IPS DF 6.9 (cell line): ENCODE results near the gene PSAT1.
"Not testable (repeated sequence)": the region's sequence is repeated elsewhere in the genome, so short reads cannot be mapped to it uniquely, and the experiment has no call there.

Experiments used
- DNase-seq: peaks from one replicate; pipeline ENCODE4 v3.0.0-alpha.2; 2013; ENCODE audit warnings: low read depth, low spot score
- H3K27ac ChIP-seq: one replicate; pipeline ENCODE4 v1.5.1; 2013; ENCODE audit warnings: low read length, control low read depth
- H3K27me3 ChIP-seq: 2 replicates; pipeline ENCODE4 v1.6.1; 2013; ENCODE audit warnings: mild to moderate bottlenecking, low read length; ENCODE audit not compliant: control insufficient read depth, insufficient read depth
- H3K36me3 ChIP-seq: 2 replicates; pipeline ENCODE4 v1.6.1; 2013; ENCODE audit warnings: low read length; ENCODE audit not compliant: control insufficient read depth, insufficient read depth
- H3K4me1 ChIP-seq: 2 replicates; pipeline ENCODE4 v1.6.1; 2013; ENCODE audit warnings: low read length; ENCODE audit not compliant: control insufficient read depth, insufficient read depth
- H3K4me3 ChIP-seq: 2 replicates; pipeline ENCODE4 v1.5.1; 2013; ENCODE audit warnings: mild to moderate bottlenecking, low read length
- H3K9me3 ChIP-seq: 2 replicates; pipeline ENCODE4 v1.6.1; 2013; ENCODE audit warnings: low read length, inconsistent platforms; ENCODE audit not compliant: control insufficient read depth, insufficient read depth
- WGBS: extraction: QIAGEN DNeasy Blood & Tissue Kit; methylation state at CpG from one replicate; pipeline ENCODE4 v1.1.7; 2013; ENCODE audit warnings: mixed read lengths, missing lambda C conversion rate; ENCODE audit not compliant: insufficient read length, insufficient coverage; 5-methylcytosine and 5-hydroxymethylcytosine counted together

PSAT1 gene

DNA sequence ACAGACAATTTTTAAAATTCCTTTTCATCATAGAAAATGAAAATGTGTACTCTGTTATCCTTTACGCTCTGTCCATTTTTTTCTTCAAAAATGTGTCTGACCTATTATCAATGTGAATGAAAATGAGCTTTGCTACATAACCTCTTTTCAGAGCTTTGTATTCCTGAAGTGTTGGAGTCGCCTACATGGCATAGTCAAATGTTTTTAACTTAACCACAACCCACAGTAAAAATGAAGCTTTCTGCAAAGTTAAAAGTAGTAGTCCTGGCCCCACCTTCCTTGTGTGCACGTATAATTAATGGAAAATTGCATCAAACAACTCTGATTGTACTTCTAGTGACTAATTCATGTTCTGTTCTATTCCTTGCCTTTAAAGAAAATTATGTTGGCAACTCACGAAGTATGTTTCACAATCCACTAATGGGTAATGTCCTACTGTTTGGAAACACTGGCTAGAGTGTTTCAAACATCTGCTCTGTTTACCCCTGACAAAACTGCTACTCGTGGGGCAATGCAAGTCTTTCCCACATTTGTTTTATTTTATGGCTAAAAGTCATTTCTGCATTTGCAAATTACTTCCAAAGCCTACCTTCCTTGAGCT is 18.6 kb upstream of the PSAT1 start:
- Histone ChIP-seq H3K9me3 (no peaks in the 10 kb centered on the region), H3K27me3 (no peaks in the 10 kb centered on the region), H3K36me3 (no peaks in the 10 kb centered on the region), H3K27ac (no peak overlapping the region), H3K4me3 (no peak overlapping the region), H3K4me1 (no peaks in the 10 kb centered on the region)
- no peak for DNase-seq
- WGBS: no CpG with 5 or more reads among the region's 5 CpGs

GRCh38 chr9:78278801-78279200 is 18.1 kb upstream of the PSAT1 start:
- no peaks in the 10 kb centered on the region for H3K27me3 ChIP-seq

DNA sequence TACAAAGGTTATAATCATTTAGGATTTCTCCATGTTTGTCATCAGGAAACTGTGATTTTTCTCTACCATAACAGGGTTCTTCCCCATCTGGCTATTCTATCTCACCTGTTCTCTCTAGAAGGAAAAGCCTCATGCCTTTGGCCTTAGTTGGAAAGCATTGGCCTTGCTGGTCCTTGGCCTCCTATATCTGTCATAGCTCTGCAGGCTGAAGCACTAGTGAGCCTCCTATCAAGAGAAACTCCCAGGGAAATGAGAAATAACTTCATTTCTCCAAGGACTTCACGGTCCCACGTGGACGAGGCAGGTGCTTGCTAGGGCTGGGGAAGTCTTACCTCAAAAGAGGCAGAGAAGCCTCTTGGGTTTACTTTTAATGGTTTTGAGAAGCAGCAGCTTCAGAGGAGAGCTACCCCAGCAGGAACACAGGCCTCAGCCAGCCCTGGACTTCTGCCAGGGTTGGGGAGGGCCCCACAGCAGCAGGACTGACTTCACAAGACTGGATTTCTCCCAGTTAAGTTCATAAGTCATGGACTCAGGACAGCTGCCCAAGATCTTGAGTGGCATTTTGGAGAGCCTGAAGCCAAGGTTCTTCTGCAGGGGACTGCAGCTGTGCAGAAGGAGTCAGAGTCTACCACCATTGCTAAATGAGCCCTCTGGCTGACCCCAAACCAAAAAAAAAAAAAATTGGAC is 15.8 kb upstream of the PSAT1 start:
- Histone ChIP-seq H3K9me3 (no peaks in the 10 kb centered on the region), H3K27ac (no peak overlapping the region), H3K27me3 (no peaks in the 10 kb centered on the region), H3K4me3 (no peak overlapping the region), H3K36me3 (no peaks in the 10 kb centered on the region), H3K4me1 (no peaks in the 10 kb centered on the region)
- no CpG with 5 or more reads among the region's 3 CpGs for WGBS
- DNase-seq: no peak

More at GRCh38 chr9:78278801-78279200, 18.1 kb upstream of the PSAT1 start:
- Histone ChIP-seq H3K4me3 (no peak overlapping the region), H3K27ac (no peak overlapping the region), H3K9me3 (no peaks in the 10 kb centered on the region), H3K4me1 (no peaks in the 10 kb centered on the region), H3K36me3 (no peaks in the 10 kb centered on the region)
- no peak for DNase-seq
- WGBS: no CpG with 5 or more reads among the region's 1 CpG

GRCh38 chr9:78284181-78284580 is 12.7 kb upstream of the PSAT1 start:
- H3K36me3 ChIP-seq, H3K27ac ChIP-seq, H3K4me1 ChIP-seq, H3K27me3 ChIP-seq, H3K9me3 ChIP-seq, DNase-seq, H3K4me3 ChIP-seq: not testable (repeated sequence)
- no CpG with 5 or more reads among the region's 4 CpGs for WGBS

- H3K9me3 ChIP-seq: no peaks in the 10 kb centered on the region
- no peak overlapping the region for H3K27ac ChIP-seq
- DNase-seq: no peak
- no peaks in the 10 kb centered on the region for H3K4me1 ChIP-seq
- no peaks in the 10 kb centered on the region for H3K36me3 ChIP-seq
- H3K27me3 ChIP-seq: no peaks in the 10 kb centered on the region
- no peak overlapping the region for H3K4me3 ChIP-seq
Observed at GRCh38 chr9:78286125-78286524, 10.8 kb upstream of the PSAT1 start.

- no CpG with 5 or more reads among the region's 6 CpGs for WGBS
- no peaks in the 10 kb centered on the region for H3K27me3 ChIP-seq
- no peak for DNase-seq
- no peaks in the 10 kb centered on the region for H3K36me3 ChIP-seq
- no peak overlapping the region for H3K27ac ChIP-seq
- no peaks in the 10 kb centered on the region for H3K9me3 ChIP-seq
- no peaks in the 10 kb centered on the region for H3K4me1 ChIP-seq
- no peak overlapping the region for H3K4me3 ChIP-seq
Observed at GRCh38 chr9:78286946-78287388, 10.0 kb upstream of the PSAT1 start.

- no peak overlapping the region for H3K4me3 ChIP-seq
- WGBS: no CpG with 5 or more reads among the region's 8 CpGs
- no peaks in the 10 kb centered on the region for H3K36me3 ChIP-seq
- DNase-seq: no peak
- H3K27ac ChIP-seq: no peak overlapping the region
- H3K27me3 ChIP-seq: no peaks in the 10 kb centered on the region
- H3K9me3 ChIP-seq: no peaks in the 10 kb centered on the region
- no peaks in the 10 kb centered on the region for H3K4me1 ChIP-seq
Observed at GRCh38 chr9:78288214-78288892, 8.6 kb upstream of the PSAT1 start.

GRCh38 chr9:78289474-78289873 is 7.5 kb upstream of the PSAT1 start:
- H3K27ac ChIP-seq: no peak overlapping the region
- H3K27me3 ChIP-seq: no peaks in the 10 kb centered on the region
- no peaks in the 10 kb centered on the region for H3K36me3 ChIP-seq
- H3K4me3 ChIP-seq: no peak overlapping the region
- no CpG with 5 or more reads among the region's 1 CpG for WGBS
- no peak for DNase-seq
- no peaks in the 10 kb centered on the region for H3K9me3 ChIP-seq
- no peaks in the 10 kb centered on the region for H3K4me1 ChIP-seq

- no CpG with 5 or more reads among the region's 8 CpGs for WGBS
- Histone ChIP-seq H3K27me3 (no peaks in the 10 kb centered on the region), H3K27ac (no peak overlapping the region), H3K36me3 (no peaks in the 10 kb centered on the region), H3K9me3 (no peaks in the 10 kb centered on the region), H3K4me3 (no peak overlapping the region), H3K4me1 (peaks cover 4% of the 10 kb centered on the region; the same call in 1 of the 2 replicates)
- no peak for DNase-seq
Observed at GRCh38 chr9:78291240-78291925, 5.5 kb upstream of the PSAT1 start.

- Histone ChIP-seq H3K36me3 (no peaks in the 10 kb centered on the region), H3K27ac (no peak overlapping the region), H3K27me3 (no peaks in the 10 kb centered on the region), H3K9me3 (no peaks in the 10 kb centered on the region), H3K4me1 (peaks cover 4% of the 10 kb centered on the region; the same call in 1 of the 2 replicates), H3K4me3 (no peak overlapping the region)
- WGBS: no CpG with 5 or more reads among the region's 6 CpGs
- no peak for DNase-seq
Observed at GRCh38 chr9:78292026-78292425, 4.9 kb upstream of the PSAT1 start.
